NCI-H2107 (cell line): ENCODE data around the gene MAS1L.

Source experiments
- DNase-seq: peaks from one replicate; lab custom pipeline; 2025; lab: John Stamatoyannopoulos, UW

MAS1L gene

DNA sequence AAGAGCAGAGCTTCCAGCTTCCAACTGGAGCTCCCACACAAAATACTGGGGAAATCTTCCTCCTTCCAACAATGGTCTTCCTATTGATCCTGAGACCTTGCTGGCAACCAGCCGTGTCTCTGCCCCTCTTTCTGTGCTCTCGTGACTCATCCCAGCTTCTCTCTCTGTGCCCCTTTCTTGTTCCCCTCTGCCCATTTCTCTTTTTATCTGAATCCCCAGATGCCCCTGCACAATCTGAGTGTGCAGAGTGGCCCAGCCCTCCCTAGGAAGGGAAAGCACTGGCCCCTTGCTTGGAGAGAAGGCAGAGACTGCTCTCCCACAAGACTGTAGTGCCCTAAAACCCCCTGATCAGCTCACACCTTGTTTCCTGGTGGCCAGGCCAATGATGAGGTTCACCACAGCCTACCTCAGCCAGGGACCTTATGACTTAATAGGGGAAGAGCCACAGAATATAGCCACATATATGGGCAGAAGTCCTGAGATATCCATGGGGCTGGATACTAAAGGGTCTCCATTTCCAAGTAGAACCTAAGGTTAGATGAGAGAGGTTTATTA lies 23.1 kb upstream of the MAS1L start:
- no peak for DNase-seq

DNA sequence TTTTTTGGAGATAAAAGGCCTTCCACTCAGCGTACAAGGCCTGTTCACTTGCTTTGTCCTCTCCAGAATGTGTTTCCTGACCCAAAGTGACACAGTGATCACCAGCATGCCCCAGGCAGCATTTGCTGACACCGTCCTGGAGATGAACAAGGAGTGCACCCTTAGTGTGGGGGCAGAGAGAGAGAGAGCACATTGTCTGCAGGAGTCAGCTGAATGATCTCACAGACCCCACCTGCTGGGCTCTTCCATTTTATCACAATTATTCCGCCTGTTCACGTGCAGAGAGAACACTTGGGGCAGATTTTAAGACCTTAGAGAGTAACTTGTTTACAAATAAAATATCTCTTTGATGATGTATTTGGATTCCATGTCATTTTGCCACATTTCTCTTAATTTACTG lies 22.4 kb upstream of the MAS1L start:
- no peak for DNase-seq

DNA sequence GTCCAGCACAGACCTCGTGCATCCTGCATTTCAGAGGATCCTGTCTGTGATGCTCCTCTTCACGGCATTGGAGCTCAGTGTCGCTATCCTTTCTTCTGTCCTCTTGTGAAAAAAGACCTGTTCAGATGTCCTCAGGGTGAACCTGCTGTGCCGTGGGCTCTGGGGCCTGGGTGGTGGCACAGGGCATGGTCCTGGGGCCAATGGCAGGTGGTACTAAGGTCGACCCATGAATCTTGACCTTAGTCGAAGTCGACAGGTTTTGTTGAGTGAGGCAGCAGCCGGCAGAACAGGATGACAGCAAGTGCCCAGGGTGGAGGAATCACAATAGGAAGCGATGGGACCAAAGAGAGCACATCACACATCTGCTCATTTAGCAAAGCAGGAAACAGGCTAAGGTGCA lies 22.0 kb upstream of the MAS1L start:
- no peak for DNase-seq

DNA sequence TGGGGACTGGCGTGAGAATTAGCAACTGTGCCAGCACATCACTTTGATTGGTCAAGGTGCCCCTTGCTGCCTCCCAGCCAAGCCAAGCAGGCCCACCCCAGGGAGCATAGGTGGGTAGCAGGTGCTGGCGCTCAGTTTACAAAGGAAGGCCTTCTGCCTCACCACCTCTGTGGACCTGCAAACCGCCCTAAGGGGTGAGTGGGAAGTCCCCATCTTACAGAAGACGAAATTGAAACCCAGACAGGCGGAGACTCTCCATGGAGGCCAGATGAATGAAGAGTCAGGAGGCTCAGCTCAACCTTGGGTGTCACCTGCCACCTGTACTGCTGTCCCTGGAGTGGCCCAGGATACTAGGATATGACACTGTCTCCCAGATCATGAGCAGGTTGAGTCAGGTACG lies 21.5 kb upstream of the MAS1L start:
- DNase-seq = no peak

DNA sequence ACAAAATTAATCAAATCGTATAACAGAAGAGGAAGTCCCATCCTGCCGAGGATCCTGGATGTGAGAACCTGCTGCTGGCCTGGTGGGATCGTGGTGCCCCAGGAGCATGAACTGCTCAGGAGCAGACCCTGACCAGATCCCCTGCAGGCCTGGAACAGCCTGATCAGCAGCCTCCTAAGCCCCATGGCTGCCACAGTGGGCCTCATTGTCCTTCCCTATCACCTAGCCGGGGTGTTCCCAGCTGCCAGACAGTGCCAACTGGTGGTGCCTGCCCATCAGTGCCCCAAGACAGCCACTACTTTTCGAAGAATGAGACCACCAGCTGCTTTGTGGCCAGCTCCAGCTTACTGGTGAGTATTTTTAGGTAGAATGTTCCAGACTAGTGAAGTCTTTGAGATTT lies 19.6 kb upstream of the MAS1L start:
- no peak for DNase-seq

DNA sequence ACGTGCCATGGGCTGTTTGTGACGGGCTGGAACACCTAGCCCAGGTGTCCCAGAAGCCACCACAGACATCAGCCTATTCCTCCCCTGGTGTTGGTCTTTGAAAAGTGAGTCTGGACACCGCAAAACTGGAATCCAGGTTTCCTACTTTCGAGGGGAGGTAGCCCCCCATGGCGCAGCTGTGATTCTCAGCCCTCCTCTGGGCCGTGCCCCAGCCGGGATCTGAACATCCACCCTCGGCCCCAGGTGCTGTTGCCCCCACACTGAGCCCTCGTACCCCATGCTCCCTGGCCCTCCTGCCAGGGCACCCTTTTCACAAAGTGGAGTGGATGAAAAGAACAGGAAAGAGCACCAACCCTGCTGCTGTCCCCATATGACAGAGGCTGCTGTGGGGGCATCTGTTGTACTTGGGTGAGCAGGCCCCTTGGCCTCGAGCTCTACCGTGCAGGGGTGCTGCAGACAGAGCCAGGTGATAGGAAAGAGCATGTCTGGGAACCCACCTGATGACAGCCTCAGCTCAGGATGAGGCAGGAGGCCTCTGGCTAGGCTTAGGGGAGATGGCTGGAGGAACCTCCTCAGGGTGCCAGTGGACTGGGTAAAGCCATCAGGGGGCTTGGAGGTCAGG lies 18.8 kb upstream of the MAS1L start:
- no peak for DNase-seq

DNA sequence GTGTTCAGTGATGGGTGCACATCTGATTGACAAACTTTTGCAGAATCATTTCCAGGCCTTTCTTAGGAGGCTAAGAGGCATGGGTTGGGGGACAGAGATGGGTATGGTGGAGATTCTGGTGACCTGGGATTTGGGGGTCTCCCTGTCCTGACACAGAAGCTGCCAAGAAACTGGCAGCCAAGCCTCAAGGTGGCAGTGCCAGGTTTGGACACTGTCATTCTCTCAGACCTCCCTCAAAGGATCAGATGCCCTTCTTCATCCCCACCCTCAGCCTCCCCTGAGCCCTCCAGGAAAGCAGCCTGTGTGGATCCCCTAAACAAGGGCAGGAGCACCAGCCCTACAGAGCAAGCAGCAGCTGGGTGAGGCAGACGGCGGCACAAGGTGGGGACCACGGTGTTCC lies 18.1 kb upstream of the MAS1L start:
- no peak for DNase-seq

DNA sequence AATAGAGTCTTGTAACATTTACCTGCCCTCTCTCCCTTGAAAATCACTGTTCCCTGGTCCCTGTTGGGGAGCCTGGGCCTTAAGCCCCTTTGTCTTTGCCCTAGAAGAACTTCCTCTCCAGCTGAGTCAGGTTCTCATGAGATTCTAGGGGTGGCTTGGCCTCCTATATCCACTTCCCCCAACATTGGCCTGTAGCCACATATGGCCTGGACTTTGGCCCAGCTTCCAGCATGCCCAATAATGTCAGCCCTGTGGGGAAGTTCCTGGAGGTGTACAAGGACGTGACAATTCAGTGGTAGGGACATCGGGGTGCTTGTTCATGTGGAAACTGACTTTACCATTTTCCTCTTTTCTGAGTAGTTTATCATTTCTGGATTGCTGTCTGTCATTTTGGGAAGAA lies 17.2 kb upstream of the MAS1L start:
- no peak for DNase-seq

DNA sequence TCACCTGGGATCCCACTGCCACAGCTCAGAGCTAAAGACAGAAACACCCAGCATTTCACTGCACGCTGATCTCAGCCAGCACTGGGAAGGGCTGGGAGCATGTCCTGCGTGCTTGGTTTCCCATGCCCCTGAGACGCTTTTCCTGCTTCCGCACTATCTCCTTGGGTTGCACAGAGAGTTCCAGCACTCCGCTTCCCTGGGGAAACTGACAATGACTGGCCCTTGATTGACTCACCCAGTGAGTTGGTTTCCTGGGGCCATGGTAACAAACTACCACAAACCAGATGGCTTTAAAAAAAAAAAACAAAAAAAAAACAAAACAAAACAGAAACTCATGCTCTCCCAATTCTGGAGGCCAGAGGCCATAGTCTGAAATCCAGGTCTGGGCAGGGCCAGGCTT lies 14.8 kb upstream of the MAS1L start:
- no peak for DNase-seq

DNA sequence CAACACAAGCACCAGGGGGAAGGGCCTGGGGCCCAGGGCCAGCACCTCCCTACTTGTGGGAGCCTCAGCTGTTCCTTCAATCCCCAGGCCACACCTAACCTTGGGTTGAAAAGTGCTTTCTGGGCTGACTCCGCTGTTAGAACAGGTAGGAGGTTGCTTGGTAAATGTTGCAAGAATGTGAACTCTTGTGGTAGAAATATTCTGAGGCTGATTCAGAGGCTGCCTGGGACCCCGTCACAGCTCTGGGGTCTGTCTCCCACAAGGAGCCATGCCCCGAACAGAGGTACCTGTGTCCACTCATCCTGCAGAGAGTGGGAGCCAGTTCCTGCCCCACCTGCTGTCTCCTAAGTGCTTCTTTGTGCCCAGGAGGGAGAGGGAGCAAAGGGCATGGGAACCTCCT lies 14.4 kb upstream of the MAS1L start:
- no peak for DNase-seq

DNA sequence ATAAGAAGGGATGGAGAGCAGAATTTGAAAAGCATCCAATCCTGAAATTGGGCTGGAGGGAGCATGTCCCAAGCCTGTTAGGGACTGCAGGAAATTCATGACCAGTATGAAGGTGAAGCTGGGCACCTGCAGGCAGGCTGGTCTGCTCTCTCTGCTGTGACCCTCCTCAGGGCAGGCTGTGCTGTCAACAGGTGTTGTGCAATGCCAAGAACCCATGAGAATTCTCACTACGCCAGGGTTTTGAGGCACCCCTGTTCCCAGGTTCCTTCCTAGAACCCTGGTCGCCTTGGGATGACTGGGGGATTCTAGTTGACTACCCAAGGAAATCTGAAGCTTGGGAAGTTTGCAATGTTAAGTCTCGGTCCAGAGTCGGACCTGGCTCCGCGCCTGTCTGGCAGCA lies 13.3 kb upstream of the MAS1L start:
- no peak for DNase-seq

DNA sequence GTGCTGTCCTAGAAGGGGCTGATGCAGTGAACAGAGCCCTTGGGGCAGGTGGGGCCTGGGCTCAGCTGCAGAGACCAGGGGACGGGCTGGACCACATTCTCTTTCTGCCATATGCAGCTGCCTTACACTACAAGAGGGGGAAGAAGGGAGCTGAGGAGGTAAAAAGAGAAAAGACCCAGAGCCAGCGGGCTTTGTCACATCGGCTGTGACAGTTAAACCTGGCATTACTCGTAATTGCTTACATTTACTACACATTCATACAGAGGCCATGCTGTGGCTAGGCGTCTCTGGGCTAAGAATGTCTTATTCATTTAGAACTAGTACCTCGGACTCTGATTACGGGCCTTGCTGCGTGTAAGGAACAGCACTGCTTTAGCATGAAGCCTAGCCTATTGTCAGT lies 12.8 kb upstream of the MAS1L start:
- DNase-seq = no peak

DNA sequence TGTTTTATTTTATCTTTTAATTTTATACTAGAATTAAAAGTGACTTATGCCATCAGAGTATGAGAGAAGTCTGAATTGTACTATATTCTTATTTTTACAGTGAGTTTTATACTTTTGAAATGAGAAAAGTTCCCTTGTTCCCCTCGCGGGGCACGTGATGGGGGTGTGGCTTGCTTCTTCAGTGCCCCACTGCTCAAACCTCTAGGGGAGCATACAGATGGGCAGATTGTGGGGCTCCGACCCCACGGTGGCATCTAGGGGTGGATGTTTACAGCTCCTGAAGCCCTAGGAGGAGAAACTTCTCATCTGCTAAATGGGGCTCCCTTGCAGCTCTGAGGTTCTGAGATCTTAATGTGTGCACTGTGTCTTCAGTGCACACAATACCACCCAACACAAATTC lies 11.9 kb upstream of the MAS1L start:
- DNase-seq = no peak

DNA sequence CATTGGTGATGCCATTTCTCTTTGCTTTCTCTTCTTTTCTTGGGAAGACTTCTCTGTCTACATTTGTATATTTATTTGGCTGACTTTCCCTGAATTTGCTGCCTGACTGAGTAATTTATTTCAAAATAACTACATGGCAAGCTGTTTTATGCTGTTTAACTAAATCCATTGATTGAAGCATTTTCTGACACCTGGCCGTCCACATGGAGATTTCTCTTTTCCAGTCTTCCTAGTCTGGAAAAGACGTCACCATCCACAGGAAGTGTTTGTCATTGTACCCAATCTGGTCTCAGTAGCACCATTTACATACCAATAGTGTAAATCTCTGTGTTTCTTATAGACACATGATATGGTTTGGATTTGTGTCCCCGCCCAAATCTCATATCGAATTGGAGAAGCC lies 9.2 kb upstream of the MAS1L start:
- DNase-seq = no peak

DNA sequence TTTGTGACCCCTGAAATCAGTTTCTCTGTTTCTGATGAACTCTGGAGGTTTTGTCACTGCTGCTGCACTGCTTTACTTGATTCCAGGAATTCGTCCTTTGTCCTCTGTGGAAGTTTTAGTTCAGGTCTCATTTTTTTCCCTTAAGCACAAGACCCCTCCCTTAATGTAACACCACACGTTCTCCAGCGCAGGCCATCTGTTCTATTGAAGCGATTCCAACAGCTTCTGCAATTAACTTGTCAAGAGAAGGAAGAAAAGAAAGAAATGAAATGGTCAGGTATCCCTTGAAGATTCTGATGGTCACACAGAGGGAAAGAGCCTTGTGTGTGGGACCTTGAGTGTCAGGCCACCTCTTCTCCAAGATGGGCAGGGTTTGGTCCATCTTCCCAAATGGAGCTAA lies 7.8 kb upstream of the MAS1L start:
- DNase-seq = no peak

DNA sequence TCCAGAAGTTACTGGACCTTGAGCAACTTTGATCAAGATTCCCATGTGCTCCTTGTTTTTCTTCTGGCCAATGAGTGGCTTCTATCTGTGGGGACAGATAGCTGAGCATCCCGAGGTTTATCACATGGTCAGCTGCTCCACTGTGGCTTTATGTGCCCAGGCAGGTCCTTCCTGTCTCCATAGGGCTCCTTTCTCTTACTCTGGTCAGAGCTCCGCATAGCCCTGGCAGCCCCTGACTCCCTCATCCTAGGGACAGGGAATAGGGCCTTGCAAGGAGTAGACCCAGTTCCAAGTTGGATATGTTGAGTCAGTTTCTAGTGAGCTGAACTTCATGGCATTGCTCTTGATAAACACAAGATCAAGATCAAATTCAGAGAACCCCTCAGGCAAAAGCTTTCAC lies 6.4 kb upstream of the MAS1L start:
- DNase-seq = no peak

DNA sequence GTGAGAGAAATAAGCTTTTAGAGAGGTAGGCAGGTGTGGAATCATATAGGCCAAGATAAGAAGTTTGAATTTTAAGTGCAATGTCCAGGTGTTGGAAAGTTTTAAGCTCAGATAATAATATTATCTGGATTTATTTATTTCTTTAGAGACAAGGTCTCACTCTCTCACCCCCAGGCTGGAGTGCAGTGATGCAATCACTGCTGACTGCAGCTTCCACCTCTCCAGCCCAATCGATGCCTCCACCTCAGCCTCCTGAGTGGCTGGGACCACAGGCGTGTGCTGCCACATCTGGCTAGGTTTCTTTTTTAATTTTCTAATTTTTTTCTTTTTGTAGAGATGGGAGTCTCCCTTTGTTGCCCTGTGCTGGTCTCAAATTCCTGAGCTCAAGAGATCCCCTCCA lies 5.5 kb upstream of the MAS1L start:
- DNase-seq = no peak

DNA sequence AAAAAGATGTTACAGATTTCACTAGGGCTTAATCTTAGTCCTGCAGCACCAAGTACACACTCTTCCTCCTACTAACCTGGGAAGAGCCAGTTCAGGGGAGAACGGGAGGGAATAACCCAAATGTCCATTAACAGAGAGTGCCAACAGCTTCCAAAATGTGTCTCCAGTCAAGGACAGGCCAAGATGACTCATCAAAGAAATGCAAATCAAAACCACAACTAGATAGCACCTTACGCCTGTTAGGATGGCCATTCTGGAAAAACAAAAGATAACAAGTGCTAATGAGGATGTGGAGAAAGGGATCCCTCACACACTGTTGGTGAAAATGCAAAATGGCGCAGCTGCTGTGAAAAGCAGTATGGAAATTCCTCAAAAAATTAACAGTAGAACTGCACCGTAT lies 3.8 kb upstream of the MAS1L start:
- DNase-seq = no peak

DNA sequence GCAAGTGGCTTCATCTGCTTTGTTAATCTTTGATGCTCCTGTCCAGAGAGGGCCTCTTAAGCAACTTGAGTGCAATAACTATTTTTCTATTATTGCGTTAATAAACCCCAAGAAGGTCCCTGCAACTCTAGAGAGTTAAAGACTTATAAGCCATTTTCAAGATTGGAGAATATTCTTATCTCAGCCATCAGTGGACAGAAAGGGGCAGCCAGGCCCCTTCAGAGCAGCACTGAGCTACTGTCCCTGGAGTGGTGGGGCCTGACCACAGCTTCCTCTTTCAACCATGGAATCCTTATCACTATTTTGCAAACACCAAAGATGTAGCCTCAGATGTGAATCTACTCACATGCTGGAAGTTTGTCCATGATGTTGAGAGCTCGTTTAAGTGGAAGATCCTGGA lies 2.8 kb upstream of the MAS1L start:
- no peak for DNase-seq

DNA sequence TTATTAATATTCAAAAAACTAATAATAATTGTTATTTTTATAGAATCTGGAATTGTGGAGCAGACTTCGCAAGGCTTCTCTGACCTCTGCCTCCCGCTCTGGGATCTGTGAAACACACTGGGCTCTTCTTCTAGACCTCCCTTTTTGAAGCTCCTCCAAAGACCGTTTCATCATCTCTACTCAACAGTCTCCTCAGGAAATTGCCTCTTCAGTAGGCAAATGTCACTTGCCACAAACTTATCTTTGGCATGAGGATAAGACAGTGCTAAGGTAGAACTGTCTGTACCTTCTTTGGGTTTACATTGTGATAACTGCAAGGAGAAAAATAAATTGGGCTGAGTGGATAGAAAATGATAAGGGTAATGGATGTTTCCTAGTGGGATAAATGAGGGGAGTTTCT lies 2.3 kb upstream of the MAS1L start:
- no peak for DNase-seq

DNA sequence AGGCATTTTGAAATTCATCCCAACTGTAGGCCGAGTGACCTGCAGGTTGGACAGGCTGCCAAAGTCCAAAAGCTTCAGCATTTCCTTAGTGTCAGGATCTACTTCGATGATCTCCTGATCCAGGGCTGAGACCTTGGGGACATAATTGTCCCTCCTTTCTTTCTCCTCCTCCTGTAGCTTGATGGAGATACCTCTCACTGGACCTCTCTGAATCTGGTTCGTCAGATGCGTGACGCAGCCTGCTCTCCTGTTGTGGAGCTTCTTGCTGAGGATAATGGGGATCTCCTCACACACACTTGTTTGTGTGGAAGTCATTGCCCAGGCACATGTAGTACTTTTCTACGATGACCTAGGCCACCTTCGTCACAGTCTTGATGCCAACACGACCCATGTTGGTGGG lies 1.5 kb upstream of the MAS1L start:
- DNase-seq = no peak

DNA sequence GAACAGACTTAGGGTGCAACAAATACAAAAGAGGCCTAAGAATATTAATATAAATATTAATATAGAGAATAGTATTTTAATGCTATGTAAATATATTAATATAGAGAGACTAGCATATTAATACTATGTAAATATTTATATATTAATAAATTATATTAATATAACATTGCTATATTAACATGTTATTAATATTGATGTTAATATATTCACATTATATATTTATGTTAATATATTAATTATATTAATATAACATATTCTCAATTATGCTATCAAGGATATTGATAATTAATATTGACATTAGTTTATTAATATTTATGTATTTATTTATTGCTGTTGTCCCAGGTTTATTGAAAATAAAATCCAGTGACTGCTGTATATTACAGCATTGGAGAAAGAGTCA lies 1.1 kb upstream of the MAS1L start:
- no peak for DNase-seq

DNA sequence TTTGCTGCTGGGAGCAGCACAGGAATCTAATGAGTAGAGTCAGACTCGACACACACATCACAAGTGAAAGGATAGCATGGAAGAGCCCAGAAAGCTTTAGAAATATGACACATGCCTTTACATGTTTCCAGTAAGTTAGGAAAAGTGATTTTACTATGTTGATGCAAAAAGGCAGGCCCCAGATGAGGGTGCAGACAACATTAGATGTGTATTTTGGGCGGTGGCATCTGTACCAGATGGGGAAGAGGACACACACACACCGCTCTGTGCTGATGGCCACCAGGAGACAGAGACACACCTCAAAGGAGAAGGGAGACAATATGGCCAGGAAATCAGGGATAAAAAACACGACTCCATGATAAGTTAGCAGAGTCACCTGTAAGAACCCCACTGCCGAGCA lies 625 bp downstream of the MAS1L start:
- DNase-seq = no peak

DNA sequence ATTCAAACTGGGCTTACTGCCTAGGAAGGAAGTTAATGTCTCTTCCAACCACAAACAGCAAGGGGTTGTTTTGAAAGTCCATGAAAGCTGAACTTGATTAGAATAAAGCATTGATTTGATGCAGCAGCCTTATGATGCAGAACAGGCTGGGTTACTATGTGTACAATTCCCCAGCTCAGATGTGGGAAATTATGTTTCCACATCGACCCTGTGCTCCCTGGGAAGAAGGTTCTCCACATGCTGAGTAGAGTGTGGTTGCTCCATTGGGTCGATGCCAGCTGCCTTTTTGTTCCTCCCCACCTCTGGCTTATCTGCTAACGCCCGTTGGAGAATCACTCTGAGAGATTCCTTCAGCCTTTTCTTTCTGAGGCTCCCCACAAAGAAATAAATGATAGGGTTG lies 1.2 kb downstream of the MAS1L start:
- no peak for DNase-seq

DNA sequence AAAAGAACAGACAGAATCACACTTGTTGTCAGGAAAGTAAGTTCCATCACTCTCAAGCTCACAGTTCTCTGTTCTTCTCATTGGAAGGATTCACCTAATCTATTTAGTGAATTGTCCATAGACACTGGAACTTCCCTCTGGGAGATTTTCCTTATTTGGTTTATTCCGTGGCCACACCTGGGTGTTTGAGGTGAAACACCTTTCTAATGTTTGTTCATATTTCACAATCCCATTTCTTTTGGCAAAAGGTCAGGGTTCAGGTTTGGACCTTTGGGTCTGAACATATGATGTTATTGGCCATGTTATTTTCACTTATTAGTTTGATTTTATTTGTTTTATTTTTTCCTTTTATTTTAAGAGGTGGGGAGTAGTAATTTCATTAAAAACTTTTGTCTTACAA lies 4.0 kb downstream of the MAS1L start:
- DNase-seq = no peak
